Gastrocnemius medialis (tissue), 4 donors: ENCODE data around the gene BUB1B. TPM values are rescaled to one million over a fixed set of nuclear protein-coding genes. Genes with fewer than 3 reads are reported as not detected.

ENCODE experiments used
- ATAC-seq, 2 donors: fragments of 150-250 bp; one replicate each; pipeline ENCODE4 v1.9.1; 2016
- DNase-seq, 2 donors: peaks; one replicate each; pipeline ENCODE4 v3.0.0-alpha.2; 2019
- H3K27ac ChIP-seq, 4 donors: fragments of 200-600 bp; sonication (generic); 1 replicate in 1 of 4; 2 replicates in 3 of 4; pipeline ENCODE4 v1.5.1; 2016 to 2018; ENCODE audit warnings: mild to moderate bottlenecking in 2 of 4, moderate library complexity in 1 of 4
- H3K27me3 ChIP-seq, 3 donors: fragments of 200-600 bp; sonication (generic) in 2 of 3; 1 replicate in 1 of 3; 2 replicates in 2 of 3; pipeline versions ENCODE4 v1.5.1 to v1.6.0; 2016 to 2019; ENCODE audit warnings: mild to moderate bottlenecking in 1 of 3, moderate library complexity in 1 of 3
- H3K36me3 ChIP-seq, 2 donors: fragments of 200-600 bp; sonication (generic) in 1 of 2; one replicate each; pipeline ENCODE4 v1.5.1; 2017 to 2018
- H3K4me1 ChIP-seq, 2 donors: fragments of 200-600 bp; sonication (generic) in 1 of 2; one replicate each; pipeline ENCODE4 v1.5.1; 2016 to 2017; ENCODE audit warnings: mild to moderate bottlenecking in 2 of 2
- H3K4me3 ChIP-seq, 4 donors: fragments of 200-600 bp; sonication (generic) in 3 of 4; 1 replicate in 1 of 4; 2 replicates in 3 of 4; pipeline ENCODE4 v1.5.1; 2016 to 2019; ENCODE audit warnings: mild to moderate bottlenecking in 2 of 4
- H3K9me3 ChIP-seq, 3 donors: fragments of 200-600 bp; sonication (generic) in 2 of 3; 1 replicate in 1 of 3; 2 replicates in 2 of 3; pipeline ENCODE4 v1.5.1; 2016 to 2019
- POLR2A ChIP-seq, 2 donors: fragments of 450-650 bp; IDR thresholded peaks; one replicate each; pipeline ENCODE4 v1.6.1; 2017; ENCODE audit warnings: antibody characterized with exemption in 2 of 2, mild to moderate bottlenecking in 2 of 2, moderate library complexity in 2 of 2
- in situ Hi-C, 4 donors: fragments of 200-750 bp; cut with MboI; loops; one replicate each; pipeline versions ENCODE4 v1.15.0 to v1.8.0; 2017; ENCODE audit warnings: low sequenced_read_pairs in 4 of 4
- intact Hi-C: fragments of 100-400 bp; cut with DNase I; formaldehyde crosslinking; loops from one replicate; pipeline ENCODE4 v1.15.1; 2023; ENCODE audit warnings: low total_unique reads
- total RNA-seq, 4 donors: library from RNA; depleted of rRNA; stranded (reverse); fragments of >200 nt; gene quantifications; one replicate each; pipeline versions ENCODE4 v1.1.0 to v1.2.3, GENCODE V29; 2016
- TF ChIP-seq, protein P1 (sequence below), 5 experiments: fragments of 450-650 bp in 3 of 5; fragments of 200-600 bp in 2 of 5; sonication (generic) in 2 of 5; IDR thresholded peaks in 4 of 5; conservative IDR thresholded peaks in 1 of 5; 1 replicate in 4 of 5; 2 replicates in 1 of 5; pipeline ENCODE4 v1.5.1; 2016 to 2019; ENCODE audit warnings: antibody characterized with exemption in 5 of 5, mild to moderate bottlenecking in 3 of 5, moderate library complexity in 3 of 5

The BUB1B gene
- total RNA-seq, 4 donors from 2014 or later = 0.51 to 1.8 TPM; not detected in 2

DNA sequence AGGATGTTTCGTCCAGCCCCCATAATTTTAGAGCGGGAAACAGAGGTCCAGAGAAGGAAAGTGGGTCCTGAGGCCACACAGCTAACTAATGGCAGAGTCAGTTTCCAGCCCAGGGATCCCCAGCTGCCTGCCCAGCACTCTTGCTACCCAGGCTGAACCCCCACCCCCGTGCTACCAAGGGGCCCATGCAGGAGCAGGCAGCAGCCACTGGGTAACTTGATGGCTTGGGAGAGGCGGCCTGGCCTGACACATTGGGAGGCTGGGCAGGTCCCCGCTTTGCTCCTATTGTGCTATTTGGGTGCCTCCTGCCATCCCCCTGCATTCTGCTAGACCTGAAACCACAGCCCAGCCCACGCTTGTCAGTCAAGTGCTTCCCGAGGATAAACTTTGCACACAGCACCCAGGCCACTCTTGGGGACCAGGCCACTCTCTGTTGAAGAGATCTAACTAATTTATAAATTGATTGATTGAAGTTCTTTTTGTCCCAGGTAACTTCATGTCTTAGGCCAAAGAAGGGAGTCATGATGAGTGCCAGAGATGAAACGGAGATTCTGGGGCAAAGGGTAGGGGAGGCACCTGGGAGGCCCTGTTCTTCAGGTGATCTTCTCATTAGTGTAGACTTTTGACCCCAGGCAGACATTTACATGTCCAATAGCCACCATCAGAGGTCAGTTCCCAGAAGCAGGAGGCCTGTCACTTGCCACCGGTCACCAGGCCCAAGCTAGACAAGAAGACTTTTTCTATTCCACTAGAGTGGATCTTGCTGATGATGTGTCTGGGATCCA is 85.0 kb downstream of the BUB1B start:
- no peaks in the 10 kb centered on the region for H3K36me3 ChIP-seq
- in situ Hi-C loops (no loop called here), intact Hi-C loops (no loop called here)
- H3K27ac ChIP-seq = no peak overlapping the region
- no peaks in the 10 kb centered on the region for H3K4me1 ChIP-seq
- H3K9me3 ChIP-seq = no peaks in the 10 kb centered on the region
- H3K27me3 ChIP-seq = peaks cover 0 to 3% (median 0%) of the 10 kb centered on the region in 3 donors
- no peak for ATAC-seq
- no peak overlapping the region for H3K4me3 ChIP-seq
- DNase-seq = no peak
- TF ChIP-seq, protein P1, sequence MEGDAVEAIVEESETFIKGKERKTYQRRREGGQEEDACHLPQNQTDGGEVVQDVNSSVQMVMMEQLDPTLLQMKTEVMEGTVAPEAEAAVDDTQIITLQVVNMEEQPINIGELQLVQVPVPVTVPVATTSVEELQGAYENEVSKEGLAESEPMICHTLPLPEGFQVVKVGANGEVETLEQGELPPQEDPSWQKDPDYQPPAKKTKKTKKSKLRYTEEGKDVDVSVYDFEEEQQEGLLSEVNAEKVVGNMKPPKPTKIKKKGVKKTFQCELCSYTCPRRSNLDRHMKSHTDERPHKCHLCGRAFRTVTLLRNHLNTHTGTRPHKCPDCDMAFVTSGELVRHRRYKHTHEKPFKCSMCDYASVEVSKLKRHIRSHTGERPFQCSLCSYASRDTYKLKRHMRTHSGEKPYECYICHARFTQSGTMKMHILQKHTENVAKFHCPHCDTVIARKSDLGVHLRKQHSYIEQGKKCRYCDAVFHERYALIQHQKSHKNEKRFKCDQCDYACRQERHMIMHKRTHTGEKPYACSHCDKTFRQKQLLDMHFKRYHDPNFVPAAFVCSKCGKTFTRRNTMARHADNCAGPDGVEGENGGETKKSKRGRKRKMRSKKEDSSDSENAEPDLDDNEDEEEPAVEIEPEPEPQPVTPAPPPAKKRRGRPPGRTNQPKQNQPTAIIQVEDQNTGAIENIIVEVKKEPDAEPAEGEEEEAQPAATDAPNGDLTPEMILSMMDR (IDR thresholded peaks at IDR 0.05 in 4 of 5, conservative IDR thresholded peaks at IDR 0.05 in 1 of 5) = no peak
- no peak for TF ChIP-seq POLR2A (IDR thresholded peaks at IDR 0.05)

DNA sequence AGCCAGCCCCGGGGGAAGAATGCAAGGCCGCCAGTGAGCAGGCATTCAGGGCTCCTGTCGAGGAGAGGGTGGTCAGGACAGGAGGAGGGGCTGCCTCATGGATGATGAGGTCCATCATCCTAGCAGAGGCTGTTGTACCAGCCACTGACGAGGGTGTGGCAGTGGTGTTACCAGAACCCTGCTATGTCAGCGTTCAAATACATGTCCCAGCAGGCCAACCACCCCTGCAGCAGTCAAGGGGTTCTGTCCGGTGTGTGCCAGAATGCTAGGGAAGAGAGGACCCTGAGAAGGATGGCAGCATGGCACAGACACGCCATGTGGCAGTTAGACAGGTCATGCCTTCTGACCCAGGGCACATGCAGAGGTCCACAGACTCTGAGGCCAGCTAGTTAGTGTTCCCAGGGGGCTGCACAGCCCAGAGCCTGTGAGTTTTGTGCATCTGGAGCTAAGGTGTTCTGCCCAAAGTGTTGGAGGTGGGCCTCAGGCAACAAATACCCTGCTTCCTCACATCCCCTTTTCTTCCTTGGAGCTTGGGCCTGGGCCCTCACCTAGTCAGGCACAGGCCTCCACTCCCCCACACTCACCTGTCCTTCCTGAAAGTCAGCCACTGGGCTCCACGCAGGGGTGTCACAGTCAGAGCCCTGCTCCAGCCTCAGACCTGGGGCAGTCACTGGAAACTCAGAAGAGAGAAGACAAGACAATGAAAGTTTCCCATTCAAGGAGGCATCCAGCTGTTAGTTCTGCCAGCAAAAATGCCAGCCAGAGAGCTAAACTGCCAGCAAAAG is 85.8 kb downstream of the BUB1B start:
- intact Hi-C loops (no loop called here), in situ Hi-C loops (no loop called here)
- Histone ChIP-seq H3K9me3 (no peaks in the 10 kb centered on the region), H3K27ac (no peak overlapping the region), H3K4me3 (no peak overlapping the region), H3K4me1 (no peaks in the 10 kb centered on the region), H3K36me3 (no peaks in the 10 kb centered on the region), H3K27me3 (no peaks in the 10 kb centered on the region)
- TF ChIP-seq, protein P1 (IDR thresholded peaks at IDR 0.05 in 4 of 5, conservative IDR thresholded peaks at IDR 0.05 in 1 of 5) = no peak
- TF ChIP-seq POLR2A (IDR thresholded peaks at IDR 0.05) = no peak
- no peak for DNase-seq
- ATAC-seq = no peak

DNA sequence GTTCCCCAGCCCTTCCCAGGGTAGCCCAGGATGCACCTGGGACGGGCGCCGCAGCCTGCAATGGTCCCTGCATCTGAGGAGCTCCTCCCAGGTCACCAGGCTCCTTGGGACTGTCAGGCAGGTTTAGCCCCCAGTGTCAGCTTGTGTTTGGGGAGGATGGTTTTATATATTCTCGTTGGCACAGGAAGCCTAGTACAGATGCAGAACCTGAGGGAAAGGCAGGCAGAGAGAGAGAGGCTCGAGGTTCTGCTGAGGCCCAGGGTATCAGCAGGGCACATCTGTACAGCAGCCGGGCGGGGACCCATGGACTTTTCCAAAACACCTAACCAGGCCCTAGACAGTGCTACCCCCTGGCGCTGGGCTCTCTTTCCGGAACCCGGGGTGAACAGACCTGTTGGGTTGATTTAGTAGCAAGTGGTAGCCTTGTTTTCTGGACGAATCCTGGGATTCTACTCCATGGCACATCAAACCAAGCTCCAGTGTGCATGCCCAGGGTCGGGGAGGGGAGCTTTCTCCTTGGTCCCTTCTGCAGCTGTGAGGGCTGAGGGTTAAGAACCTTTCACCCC is 86.6 kb downstream of the BUB1B start:
- in situ Hi-C loops (no loop called here), intact Hi-C loops (no loop called here)
- no peaks in the 10 kb centered on the region for H3K9me3 ChIP-seq
- ATAC-seq (no peak), DNase-seq (no peak)
- no peak for TF ChIP-seq POLR2A (IDR thresholded peaks at IDR 0.05)
- TF ChIP-seq, protein P1 (IDR thresholded peaks at IDR 0.05 in 4 of 5, conservative IDR thresholded peaks at IDR 0.05 in 1 of 5) = no peak
- no peaks in the 10 kb centered on the region for H3K27me3 ChIP-seq
- no peaks in the 10 kb centered on the region for H3K4me1 ChIP-seq
- no peaks in the 10 kb centered on the region for H3K36me3 ChIP-seq
- no peak overlapping the region for H3K27ac ChIP-seq
- no peak overlapping the region for H3K4me3 ChIP-seq

DNA sequence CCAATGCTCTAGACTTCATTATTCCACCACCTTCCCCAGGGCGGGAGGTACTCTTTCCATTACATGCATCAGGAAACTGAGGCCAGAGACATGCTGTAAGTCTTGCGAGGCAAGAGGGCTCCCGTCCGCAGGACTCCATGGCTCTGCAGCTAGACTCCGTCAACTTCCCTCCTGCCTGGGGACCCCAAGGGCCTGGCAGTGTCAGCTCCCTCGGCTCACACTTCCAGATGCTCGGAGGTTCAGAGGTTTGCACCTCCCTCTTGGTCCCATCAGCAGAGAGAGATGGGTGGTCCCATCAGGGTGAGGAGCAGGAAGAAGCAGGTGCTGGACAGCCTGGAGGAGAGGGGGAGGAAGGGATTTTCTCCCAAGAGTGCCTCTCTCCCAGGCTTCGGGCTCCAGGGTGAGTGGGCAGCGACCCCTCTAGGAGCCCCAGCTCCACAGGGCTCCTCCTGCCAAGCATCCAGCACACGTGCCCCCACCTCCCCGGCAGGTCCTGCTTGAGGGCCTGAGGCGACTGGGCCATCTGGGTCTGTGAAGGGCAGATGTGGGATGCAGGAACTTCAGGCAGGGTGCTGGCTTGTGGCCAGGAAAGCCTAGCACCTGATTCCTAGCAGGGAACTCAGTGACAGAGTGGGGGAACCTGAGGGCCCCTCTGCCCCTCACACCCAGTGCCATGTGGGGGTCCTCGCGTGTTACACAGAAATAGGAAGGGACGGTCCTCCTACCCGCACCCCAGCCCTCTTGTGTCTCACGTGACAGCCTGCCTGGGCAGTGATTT is 87.3 kb downstream of the BUB1B start:
- peaks cover 2 to 3% of the 10 kb centered on the region in 2 donors for H3K4me1 ChIP-seq
- no peaks in the 10 kb centered on the region for H3K27me3 ChIP-seq
- H3K27ac ChIP-seq = no peak overlapping the region
- ATAC-seq (no peak), DNase-seq (no peak)
- TF ChIP-seq POLR2A (IDR thresholded peaks at IDR 0.05) = no peak
- TF ChIP-seq, protein P1 (IDR thresholded peaks at IDR 0.05 in 4 of 5, conservative IDR thresholded peaks at IDR 0.05 in 1 of 5) = no peak
- intact Hi-C loops (no loop called here), in situ Hi-C loops (no loop called here)
- H3K4me3 ChIP-seq = no peak overlapping the region
- H3K9me3 ChIP-seq = no peaks in the 10 kb centered on the region
- no peaks in the 10 kb centered on the region for H3K36me3 ChIP-seq
